Heart left ventricle (tissue), 13 donors: ENCODE measurements around the gene MATR3.

ENCODE experiments used
- POLR2A ChIP-seq, 2 donors: fragments of 450-650 bp; IDR thresholded peaks; one replicate each; pipeline ENCODE4 v1.6.1; 2017; ENCODE audit warnings: antibody characterized with exemption in 2 of 2, mild to moderate bottlenecking in 2 of 2, moderate library complexity in 2 of 2
- TF ChIP-seq, protein P1 (sequence below), 12 donors: fragments of 200-600 bp; sonication (generic) in 4 of 12; IDR thresholded peaks; one replicate each; pipeline versions ENCODE4 v1.5.0 to v1.8.0; 2018 to 2022; ENCODE audit warnings: antibody characterized with exemption in 12 of 12, mild to moderate bottlenecking in 5 of 12
- donor health status: ischemic (EF 13 %, LVEDD 7.1; RV severe dilation, severe dysfunction).
- donor health status: DM: no; HTN: yes; CAD: no.
- donor health status: DM: no; HTN: no; CAD: no.
- donor health status: ischemic (EF 25% LVEDD 6.9; RV normal size, moderate dysfunction).
- donor health status: ischemic (EF 25% LVEDD 5.7; RV mildly dilated, moderate dysfunction).
- donor health status: ischemic (EF 35%, LVEDD 5.7; RV mildly dilated, moderate dysfunction).
- donor health status: nonischemic (EF 11% LVEDD 7.7; RV severe dilation, severe dysfunction).
- donor health status: DM: yes; HTN: yes; CAD: no.
- donor health status: PGD.
- donor health status: ischemic (EF 29% LVEDD 5.4; RV normal size, mild dysfunction).
- donor health status: nonischemic (EF 23%, LVEDD 6.1; RV moderate dilation, normal function).

DNA sequence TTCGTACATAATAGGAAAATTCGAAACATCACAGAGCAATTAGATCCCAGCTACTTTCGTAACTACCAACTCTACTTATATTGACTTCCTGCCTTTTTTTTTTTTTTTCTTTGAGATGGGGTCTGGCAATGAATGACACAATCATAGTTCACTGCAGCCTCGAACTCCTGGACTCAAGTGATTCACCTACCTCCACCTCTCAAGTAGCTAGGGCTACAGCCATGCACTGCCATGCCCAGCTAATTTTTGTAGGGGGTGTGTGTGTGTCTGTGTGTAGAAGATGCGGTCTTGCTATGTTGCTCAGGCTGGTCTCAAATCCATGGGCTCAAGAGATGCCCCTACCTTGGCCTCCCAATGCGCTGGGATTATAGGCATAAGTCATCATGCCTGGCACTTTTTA, 42.3 kb downstream of the MATR3 start:
- TF ChIP-seq, protein P1, sequence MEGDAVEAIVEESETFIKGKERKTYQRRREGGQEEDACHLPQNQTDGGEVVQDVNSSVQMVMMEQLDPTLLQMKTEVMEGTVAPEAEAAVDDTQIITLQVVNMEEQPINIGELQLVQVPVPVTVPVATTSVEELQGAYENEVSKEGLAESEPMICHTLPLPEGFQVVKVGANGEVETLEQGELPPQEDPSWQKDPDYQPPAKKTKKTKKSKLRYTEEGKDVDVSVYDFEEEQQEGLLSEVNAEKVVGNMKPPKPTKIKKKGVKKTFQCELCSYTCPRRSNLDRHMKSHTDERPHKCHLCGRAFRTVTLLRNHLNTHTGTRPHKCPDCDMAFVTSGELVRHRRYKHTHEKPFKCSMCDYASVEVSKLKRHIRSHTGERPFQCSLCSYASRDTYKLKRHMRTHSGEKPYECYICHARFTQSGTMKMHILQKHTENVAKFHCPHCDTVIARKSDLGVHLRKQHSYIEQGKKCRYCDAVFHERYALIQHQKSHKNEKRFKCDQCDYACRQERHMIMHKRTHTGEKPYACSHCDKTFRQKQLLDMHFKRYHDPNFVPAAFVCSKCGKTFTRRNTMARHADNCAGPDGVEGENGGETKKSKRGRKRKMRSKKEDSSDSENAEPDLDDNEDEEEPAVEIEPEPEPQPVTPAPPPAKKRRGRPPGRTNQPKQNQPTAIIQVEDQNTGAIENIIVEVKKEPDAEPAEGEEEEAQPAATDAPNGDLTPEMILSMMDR (IDR thresholded peaks at IDR 0.05) = no peak
- TF ChIP-seq POLR2A (IDR thresholded peaks at IDR 0.05) = no peak
